SKM-1 (cell line): Measurements from ENCODE around the gene DAB1.

Experiments used
- DNase-seq: peaks from one replicate; lab custom pipeline; 2025; ENCODE audit not compliant: unreplicated experiment; lab: John Stamatoyannopoulos, UW

The DAB1 gene

GRCh38 chr1:57423656-57424211, at the start of gene DAB1:
Gene DAB1, minus strand, starts transcription at chr1:57424060. Its CDS starts 133,030 bp downstream, at chr1:57291030.
- no peak for DNase-seq

- DNase-seq, result no peak
Observed at GRCh38 chr1:57473448-57473847, 49.6 kb upstream of the DAB1 start.

DNA sequence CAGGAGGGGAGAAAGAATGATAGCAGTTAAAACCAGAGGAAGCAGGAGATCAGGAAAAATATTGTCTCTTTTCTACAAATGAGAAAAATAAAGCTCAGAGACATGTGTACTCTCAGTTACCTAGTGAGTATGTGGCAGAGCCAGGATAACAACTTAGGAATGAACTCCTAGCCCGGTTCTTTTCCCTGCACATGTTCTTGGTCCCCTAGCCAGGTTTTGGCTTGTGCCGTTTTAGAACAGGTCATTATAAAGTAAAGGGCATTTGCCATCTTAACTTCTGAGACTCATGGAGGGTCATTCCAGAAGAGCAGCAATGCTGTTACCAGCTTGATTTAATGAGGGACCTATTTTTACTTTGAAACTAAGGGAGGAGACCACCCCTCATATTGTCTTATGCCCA, 48.1 kb upstream of the DAB1 start:
- DNase-seq, result no peak

DNA sequence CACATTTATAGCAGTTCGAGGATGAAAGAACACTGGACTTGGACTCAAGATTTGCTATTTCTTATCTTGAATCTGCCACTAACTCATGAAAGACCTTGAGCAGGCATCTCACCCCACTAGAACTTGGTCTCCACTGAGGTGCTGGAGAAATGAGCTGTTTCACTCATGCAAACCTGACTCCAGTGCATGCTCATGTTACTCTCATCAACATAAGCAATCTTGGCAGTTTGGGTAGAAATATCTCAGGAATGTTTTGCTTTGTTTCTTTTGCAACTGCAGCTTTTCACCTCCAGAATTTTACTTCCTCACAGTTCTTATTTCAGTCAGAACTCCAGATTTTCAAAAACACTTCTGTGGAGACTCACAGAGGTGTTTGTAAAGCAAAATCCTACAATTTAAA, 46.2 kb upstream of the DAB1 start:
- no peak for DNase-seq

GRCh38 chr1:57468641-57469523, 45.0 kb upstream of the DAB1 start:
- no peak for DNase-seq

- no peak for DNase-seq
Observed at GRCh38 chr1:57467830-57468229, 44.0 kb upstream of the DAB1 start.

GRCh38 chr1:57464756-57465155, 40.9 kb upstream of the DAB1 start:
- no peak for DNase-seq

DNA sequence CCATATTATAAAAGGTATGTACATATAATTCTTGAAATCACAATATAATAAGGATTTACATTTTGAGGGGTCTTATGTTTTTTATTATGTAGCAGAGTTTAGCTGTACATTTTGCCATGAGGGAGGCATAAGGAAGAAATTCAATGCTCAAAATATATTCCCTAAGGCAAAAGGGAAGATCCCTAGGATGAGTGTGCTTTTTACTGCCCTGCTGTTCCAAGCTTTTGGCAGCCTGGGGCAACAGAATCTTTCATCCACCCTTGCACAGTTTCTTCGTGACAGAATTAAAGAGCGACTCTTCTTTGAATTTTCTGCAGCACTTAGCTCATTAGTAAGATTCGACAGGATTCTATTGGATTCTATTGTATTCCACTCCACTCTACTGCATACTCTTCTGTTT, 39.5 kb upstream of the DAB1 start:
- no peak for DNase-seq

DNA sequence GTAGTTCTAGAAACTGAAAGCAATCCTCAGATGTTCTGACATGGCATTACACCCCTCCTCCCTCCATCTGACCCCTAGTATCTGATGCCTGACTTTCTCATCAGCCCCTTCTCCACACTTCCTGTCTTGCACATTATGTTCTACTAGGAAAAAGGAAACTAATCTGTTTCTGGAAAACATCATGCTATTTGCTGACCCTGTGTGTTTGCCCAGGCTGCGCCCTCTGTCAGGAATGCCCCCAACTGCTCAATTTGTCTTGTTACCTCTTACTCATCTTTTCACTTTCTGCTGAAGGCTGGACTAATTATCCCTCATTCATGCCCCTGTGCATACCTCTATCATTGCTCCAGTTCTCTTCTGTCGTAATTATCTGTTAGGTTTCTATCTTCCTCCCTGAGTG, 37.5 kb upstream of the DAB1 start:
- DNase-seq, result no peak

DNA sequence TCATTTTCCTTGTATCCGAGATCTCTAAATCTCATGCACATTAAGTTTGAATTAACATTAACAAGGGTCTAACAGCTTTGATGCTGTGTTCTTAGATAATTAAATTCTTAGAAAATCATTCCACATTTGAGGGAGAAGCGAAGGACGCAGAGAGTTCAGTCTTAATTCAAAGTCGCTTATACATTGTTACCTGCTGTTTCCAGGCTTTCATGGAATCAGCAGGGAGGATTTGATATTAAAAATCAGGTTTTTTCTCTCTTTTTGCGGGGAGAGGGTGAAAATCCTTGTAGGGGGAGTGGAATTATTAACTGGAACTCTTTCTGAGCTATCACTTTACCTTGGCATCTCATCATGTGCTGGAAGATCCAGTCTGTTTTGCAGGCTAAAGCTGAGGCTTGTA, 27.7 kb upstream of the DAB1 start:
- DNase-seq, result no peak

GRCh38 chr1:57450981-57451380, 27.1 kb upstream of the DAB1 start:
- no peak for DNase-seq

DNA sequence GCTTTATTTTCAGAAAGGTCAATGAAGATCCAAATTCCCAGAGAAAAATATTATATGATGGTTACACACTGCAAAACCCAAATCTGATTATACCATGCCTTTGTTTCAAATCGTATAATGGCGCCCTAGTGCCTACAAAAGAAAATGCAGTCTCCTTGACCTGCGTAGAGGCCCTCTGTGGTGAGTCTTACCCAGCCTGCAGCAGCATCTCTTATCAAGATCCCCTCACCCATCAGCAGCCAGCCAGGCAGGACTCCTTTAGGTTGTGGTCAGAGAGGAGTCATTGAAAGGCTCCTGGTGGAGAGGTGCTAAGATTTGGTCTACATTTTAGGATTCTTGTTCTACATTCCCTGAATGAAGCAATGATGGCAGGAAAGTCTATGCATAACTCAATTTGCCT, 23.7 kb upstream of the DAB1 start:
- DNase-seq, result no peak

DNA sequence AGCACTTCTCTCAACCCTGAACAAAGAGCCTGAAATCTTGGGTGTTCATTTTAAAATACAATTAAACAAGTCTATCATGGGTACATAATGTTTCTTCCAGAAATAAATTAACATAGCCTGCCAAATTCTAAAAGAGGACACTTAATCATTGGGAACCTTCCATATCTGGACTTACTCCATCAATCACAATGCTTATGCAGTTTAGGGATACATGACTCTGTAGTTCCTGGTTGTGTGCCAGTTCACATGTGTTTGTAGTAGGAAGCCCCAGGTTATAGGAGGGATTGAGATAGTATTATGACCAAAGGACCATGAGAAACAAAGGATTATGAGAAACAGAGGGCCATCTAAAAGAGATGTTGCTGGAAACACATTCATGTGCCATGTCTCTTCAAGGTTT, 19.1 kb upstream of the DAB1 start:
- no peak for DNase-seq

- no peak for DNase-seq
Observed at GRCh38 chr1:57440096-57440495, 16.2 kb upstream of the DAB1 start.

GRCh38 chr1:57431400-57431799, 7.5 kb upstream of the DAB1 start:
- DNase-seq, result no peak

DNA sequence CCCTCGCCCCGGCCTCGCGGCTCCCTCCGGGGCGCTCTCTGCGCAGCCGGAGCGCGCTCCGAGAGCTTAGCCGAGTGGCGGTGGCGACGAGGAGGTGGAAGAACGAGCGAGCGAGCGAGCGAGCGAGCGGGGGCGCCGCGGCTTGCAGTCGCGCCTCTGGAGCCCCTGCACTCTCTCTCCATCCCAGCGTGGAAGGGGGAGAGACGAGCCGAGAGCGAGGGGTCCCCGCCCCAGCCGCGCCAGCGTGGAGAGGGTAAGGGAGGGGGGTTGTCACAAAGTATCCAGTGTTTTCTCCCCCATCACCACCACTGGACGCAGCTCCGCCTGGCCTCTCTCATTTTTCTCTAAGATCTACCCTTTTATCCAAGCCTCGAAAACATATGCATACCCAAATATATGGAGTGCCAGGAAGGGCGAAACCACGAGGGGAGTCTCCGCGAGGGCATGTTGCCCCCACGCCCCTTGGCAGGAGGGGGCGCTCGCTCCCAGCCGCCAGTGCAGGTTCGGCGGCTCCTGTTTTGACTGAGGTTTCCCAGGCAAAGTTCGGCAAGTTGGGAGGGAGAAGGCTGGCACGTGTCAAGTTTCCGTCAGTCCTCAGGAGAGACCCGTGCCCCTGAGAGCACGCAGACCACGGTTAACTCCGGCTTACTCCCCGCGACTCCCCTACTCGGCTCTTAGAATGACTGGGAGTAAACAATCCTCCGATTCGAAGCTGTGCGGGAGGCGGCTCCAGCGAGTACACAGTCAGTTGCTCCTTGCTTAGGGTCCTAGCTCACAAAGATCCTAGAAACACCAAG, 569 bp upstream of the DAB1 start:
- no peak for DNase-seq

- no peak for DNase-seq
Observed at GRCh38 chr1:57423135-57423655, 665 bp downstream of the DAB1 start.

GRCh38 chr1:57422271-57423134, 1.4 kb downstream of the DAB1 start:
- DNase-seq, result no peak

- no peak for DNase-seq
Observed at GRCh38 chr1:57421806-57422205, 2.1 kb downstream of the DAB1 start.

DNA sequence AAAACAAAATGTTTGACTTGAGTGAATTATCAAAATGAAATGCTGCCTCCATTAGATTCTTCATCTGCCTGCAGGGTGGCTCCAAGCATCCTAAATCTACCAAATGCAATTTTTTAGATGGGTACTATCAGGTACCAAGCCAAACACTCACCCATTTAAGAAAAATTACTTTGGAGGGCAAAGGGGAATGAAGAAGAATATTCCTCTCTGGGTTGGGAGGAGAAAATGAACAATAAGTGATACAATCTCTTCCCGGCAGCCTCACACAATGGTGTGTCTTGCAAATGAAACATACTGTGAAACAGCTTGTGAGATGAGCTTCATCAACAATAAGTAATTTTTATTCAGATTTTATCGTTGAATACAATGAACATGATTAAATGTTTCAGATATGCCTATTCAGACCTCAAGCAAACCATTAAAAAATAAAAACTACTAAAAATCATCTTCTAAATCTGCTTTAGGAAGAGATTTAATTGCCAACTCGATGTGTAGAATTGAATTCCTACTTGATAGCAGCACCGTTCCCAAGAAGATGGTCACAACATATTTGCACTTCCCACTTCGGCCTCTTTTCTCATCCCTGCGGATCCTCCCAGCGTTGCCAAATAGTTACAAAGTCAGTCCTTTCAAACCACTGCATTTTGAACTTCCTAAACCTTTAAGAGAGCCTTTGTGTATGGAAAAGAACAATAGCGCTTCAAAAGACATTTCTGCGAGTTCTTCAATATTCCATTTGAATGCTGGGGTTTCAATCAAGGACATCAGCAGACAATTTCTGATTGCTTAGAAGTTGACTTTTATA, 2.7 kb downstream of the DAB1 start:
- DNase-seq, result no peak
